NCI-H2227 treated with DMSO at 0.1 percent for 48 hours (cell line): ENCODE results near the gene ROPN1.
"Not testable (repeated sequence)": the region's sequence is repeated elsewhere in the genome, so short reads cannot be mapped to it uniquely, and the experiment has no call there.

ENCODE experiments used
- DNase-seq: peaks from one replicate; lab custom pipeline; 2025; lab: John Stamatoyannopoulos, UW

The ROPN1 gene

DNA sequence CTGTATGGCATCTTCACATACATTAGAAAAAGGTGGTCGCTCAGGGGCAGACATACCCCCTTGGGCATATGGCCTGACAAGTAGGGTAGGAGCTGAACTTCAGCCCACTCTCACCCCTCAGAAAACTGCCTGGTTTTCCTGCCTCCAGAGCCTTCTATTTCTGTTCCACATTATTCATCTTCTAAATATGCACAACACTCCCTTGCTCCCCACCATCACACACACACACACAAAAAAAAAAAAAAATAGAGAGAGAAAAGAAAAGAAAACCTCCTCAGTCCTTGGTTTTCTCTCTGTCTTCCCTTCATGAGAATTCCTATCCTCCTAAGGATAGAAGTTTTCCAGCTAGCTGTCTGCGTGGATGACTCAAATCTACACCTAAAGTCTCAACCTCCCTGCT is 5.6 kb upstream of the ROPN1 start:
- no peak for DNase-seq

DNA sequence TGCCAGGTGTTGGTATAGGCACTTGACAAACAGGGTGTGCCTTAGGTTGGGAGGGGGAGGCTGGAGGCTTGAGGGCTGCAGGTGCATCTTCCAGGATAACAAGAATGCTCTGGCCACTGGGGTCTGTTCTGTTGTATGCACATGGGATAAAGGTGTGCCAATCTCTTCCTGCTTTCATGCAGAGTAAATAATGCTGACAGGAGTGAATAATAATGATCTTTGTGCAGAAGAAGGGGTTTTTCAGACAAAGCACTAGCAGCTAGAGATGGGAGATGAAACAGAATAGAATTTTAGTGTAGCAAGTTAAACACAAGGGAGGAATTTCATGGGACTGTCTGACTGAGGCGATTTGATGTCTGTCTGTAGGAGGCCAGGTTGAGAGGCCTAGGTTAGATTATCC is 1.9 kb upstream of the ROPN1 start:
- no peak for DNase-seq

DNA sequence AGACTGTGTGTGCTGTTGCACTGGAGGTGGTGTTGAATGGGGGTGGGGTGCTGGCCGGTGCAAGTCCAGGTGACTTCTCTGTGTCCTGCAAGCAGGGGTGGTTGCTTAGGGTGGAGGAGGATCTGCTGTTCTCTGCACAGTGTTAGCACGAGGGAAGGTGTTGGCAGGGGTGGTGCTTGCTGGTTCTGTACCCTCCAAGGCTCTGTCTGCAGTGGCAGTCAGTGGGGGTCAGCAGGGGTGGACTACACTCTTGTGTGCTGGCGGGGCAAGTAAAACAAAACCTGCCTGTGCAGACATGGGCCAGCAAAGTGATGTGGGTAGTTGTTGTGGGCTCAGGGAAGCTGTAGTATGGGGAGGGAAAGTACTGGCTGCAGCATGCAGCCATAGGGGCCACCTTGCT is 5.5 kb downstream of the ROPN1 start:
- DNase-seq: no peak

DNA sequence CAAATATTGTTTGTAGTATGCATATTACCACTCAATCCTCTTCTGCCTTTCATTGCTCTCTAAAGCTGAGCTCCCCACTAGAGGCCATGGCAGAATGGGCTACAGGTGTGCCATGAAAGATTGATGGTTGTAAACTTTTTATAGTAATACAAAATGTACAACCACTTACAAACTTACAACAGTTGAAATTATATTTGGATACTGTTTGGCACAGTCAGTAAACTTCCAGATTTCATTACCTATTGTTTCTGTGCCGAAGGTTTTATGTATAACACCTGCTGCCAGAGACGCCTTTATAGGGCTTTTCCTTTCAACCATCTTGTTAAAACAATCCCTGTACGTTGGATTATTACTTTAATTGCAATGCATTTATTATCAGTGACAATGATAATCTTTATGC is 7.0 kb downstream of the ROPN1 start:
- no peak for DNase-seq

DNA sequence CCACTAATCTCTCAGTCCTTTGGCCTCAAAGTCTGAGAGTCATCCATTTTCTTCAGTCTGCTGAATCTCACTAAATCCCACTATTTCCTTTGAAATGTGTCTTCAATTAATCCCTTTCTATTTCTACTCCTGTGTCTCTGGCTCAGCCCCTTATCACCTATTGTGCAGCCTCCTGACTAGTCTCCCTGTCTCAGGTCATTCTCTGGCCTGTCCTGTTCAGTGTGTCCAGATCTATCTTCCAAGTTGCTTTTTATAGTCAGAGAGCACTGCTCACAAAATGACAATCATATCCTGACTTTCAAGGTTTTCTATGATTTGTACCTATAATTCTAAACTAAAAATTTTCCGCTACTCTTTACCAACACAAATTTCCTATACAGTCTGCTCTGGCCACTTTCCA is 7.6 kb downstream of the ROPN1 start:
- no peak for DNase-seq

DNA sequence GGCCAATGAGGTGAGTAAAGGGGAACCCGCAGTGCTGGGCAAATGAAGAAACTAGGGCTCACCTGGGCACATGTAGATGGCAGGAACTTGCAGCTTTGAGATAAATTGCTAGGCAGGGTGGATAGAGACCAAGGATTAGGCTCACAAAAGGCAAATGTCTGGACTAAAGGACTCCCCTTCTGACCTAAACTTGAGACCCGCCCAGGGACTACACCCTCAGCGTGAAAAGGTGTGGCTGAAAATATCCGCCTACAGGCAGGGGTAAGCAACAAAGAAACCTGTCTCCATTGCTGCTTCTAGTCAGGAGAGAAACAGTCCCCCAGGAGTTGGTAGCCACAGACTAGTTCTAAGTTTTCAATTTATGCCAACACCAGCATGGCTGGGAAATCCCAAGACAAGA is 10.6 kb downstream of the ROPN1 start:
- DNase-seq: not testable (repeated sequence)

DNA sequence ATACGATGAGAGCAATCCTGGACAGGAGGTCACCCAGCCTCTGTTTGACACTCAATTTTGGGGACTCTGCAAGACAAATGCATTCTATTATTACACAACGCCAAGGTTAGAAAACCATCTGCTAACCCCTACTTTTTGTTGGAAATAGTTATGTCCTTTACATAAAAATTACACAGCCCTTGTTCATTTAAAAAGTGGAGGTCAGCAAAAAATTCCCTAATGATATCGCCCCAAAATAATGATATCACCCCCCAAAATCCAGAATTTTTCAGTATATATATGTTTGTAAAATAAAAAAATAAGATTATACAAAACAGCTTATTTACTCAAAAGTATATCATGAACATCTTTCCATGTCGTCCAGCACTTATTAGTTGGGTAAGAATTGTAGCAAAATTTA is 11.4 kb downstream of the ROPN1 start:
- no peak for DNase-seq

DNA sequence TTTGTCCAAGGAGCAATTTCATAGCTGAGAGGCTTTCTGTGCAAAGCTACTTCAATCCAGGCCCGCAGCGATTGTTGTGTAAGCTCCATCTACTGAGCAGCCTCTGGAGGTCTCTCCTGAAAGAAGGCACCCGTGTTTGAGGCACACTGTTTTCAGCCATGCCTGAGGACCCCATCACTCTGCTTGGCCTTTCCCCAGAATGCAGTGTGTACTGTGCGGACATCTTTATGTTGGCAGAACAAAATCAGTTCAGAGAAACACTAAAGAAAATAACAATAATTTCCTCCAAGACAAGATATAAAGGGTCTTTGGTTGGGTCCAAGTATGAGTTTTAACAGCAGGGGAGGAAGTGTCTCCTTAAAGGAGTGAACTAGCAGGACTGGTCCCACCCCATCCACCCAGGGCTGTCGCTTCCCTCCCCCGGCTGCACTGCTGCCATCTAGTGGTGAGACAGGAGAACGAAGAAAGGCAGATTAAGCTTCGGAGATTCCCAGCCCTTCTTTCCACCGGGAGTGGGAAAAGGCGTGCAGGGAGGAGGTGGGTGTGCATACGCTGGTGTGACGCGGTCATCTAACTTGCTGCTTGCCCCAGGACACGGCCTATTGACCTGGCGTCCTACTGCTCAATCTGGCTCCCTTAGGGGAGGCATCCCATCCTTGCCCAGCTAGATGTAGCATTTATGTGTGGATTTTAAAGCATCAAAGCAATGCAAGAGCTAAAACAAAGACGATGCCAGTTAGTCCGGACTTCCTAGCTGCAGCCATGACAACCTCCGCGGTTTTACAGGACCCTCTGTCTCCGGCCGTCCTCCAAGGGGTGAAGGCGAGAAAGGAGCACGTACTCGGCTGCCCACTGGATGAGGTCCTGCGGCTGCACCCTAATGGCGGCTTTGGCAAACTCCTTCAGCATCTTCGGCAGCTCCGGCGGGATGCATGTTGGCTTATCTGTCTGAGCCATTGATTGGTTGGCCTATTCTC is 12.1 kb downstream of the ROPN1 start:
- DNase-seq: peak; percentile 55

DNA sequence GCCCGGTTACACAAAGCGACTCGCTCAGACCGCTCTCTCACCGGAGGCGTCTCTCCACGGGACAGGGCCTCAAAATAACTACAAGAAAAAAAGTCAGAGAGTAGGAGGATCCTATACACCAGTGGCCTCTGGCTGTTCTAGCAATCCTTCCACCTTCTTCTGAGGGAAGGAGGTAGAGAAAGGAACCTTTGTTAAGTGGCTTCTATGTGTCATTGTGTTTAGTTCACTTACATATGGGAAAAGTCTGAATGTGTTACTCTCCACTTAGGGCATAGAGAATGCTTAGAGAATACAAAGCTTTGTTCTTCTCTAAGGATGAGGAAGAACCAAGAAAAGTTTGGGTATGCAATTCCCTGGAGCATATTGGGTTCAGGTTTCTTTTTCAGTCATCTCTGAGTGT is 15.0 kb downstream of the ROPN1 start:
- not testable (repeated sequence) for DNase-seq

DNA sequence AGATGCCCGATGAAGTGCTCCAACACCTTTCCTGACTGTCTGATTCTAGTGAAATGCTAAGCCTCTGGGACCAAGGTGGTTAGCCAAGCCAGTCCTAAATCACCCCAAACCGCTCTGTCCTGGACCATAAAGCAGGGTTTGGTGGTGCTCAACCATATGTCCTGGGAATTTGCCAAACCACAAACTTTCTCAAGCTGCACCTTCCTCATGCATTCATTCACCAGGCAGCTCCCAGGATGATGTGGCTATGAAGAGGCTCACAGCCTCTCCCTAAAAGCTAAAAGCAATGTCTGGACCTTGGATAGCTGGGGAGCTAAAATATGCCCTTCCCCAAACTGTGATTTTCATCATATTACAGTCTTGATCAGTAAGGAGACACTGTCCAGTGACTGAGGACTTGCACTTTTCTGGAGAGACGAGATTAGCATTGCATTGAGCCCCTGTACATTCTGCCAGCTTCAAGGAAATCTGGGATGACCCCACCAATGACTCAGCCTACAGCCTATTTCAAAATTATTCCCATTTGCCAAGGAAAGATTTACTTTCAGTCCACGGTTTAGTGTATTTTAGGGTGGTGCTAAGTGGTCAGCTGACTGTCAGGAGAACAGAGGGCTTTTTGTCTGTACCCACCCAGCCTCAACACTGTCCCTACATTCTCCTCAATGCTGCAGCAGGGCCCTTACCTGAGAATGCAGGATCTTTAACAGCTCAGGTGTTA is 15.6 kb downstream of the ROPN1 start:
- DNase-seq: not testable (repeated sequence)

DNA sequence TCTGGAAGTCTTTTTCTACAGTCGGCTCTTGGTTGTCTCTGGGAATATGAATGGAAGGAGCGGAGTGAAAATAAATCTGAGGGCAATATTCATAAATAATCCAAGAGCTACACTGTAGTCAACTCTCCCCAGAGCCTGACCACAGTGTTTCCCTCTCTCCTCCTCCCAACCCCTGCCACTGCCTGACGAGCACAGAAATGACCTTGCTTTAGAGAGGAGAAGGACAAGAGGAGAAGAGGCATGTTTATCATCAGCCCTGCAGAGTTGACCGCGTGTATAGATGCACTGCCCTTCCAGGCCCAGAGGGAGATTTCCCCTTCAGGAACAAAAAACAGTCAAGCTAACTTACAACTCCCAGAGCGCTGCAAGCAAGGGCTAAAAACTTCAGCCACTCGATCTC is 16.9 kb downstream of the ROPN1 start:
- DNase-seq: not testable (repeated sequence)

DNA sequence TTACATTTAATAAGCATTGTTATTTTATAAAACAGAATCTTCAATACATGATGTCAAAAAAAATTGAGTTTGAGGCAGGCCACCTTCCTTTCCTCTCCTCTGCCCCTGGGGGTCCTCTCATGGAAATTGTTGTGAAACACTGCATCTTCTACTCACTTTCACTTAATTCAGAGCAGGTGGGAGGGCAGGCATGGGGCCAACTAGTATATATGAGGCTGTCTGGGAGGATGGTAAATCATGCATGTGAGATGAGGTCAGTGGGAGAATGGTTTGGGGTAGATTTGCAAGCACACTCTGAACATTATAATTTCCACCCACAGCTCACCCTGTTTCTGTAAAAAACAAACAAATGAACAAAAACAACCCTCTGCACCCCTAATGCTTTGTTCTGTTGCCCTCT is 20.5 kb downstream of the ROPN1 start:
- DNase-seq: no peak

DNA sequence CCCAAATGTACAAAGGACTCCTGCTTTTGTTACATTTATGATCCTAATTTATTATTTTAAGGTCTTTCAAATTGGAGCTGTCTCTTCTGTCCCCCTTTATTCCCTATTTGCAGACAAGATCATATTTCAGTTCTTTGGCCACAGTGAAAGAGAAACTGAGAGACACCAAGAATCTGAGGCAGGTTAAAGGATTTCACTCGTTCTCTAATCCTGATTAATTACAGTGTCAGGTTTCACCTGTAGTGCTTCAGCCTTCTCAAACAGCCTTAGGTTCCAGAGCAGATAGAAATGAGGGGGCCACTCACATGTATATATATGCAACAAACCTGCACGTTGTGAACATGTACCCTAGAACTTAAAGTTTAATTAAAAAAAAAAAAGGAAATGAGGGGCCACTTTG is 24.7 kb downstream of the ROPN1 start:
- DNase-seq: not testable (repeated sequence)

DNA sequence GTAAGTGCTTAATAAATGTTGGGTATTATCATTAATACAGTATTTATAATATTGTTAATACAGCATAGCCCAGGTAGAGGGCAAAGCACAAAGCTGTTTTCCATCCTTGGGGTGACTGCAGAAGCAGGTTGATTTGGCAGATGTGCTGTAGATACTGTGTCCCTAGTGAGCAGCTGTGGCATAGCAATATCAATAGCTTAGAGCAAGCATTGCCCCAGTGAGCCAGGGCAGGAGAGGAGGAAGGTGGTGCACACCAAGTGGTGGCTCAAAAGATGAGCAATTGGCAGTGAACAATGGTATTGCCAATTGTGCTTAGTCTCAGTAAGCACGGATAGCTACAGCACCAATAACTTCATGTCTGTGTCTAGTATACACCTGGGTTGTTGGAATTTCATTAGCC is 25.1 kb downstream of the ROPN1 start:
- not testable (repeated sequence) for DNase-seq

DNA sequence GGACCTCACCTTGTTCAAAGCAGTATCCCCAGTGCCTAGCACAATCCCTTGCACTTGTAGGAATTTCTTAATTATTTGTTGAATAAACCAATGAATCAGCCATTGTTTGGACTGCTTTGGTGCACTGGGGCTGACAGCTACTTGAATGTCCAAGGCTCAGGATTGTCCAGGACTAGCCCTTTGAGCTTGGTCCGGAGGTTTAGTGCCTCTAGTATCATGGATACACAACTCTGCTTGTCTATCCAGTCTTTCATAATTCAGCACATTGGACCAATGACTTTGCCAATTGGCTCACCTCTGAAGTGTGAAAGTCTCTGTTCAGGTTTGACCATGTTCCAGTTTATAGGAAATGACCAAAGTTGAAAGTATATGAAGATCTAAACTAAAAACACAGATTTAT is 27.1 kb downstream of the ROPN1 start:
- not testable (repeated sequence) for DNase-seq

DNA sequence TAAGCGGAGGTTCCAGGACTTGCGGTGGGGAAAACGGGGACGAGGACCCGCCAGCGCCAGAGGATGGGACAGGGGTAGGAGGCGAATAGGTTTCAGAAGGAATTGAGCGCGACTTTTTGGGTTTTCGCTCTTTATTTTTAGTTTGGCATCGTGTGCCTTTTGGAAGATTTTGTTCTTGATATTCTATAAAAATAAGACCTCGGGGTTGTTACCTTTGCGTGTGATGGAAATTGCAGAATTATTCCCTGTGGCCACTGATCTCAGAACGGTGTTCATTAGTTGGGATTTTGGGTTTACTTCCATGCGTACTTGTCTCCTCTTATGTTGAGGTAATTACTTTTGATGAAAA is 30.4 kb downstream of the ROPN1 start:
- no peak for DNase-seq

DNA sequence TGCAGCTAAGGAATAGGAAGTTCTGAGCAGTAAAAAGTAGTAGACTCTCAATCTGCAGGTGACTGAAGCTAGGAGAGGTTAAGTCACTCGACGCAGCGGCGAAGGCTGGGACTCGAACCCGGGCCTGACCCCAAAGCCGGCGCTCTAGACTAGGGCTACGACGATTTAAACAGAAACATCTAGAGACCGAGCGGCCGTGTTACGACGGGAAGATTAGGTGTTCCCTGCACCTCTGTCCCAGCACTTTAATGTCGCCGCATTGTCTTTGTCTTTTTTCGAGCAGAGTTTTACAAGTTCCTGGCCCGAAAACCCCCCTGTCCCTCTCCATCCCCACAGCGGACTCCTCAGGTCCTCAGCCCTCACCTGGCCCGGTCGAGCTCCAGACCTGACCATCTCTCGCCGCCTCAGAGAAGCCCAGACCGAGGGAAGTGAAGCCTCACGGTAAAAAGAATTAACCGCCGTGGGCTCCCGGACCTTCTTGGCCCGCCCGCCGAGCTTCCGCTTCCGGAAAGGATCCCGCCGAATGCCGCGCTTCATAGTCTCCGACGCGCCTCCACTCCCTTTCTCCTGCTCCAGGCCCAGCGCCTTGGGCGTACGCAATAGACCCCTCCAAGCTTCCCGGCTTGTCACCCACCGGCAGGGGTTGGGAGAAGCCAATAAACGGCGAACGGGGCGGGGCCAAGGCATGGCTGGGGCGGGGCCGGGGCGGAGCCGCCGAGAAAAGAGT is 31.0 kb downstream of the ROPN1 start, which contains the start of gene CCDC14:
Gene CCDC14, minus strand, starts transcription at position 449 of the 727 bp plus-strand sequence. Its CDS starts 56 bp downstream, at position 393.
- DNase-seq: peak; percentile 90

DNA sequence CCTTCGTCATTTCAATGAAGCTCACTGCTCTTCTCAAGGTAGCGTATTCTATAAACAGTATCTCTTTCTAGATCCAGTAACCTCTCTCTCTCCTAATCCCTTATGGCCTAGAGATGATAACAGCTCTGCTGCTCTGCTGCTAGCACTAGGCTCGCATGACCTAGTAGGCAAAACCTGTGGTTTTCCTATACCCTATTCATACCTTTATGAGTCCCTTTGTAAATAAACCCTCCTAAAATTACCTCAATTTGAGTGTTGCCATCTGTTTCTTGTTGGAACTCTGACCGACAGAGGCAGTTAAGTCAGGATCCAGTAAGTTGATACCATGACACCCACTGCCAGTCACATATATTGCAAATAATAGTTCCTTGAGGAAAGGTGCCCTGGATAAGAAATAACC is 38.2 kb downstream of the ROPN1 start:
- no peak for DNase-seq

DNA sequence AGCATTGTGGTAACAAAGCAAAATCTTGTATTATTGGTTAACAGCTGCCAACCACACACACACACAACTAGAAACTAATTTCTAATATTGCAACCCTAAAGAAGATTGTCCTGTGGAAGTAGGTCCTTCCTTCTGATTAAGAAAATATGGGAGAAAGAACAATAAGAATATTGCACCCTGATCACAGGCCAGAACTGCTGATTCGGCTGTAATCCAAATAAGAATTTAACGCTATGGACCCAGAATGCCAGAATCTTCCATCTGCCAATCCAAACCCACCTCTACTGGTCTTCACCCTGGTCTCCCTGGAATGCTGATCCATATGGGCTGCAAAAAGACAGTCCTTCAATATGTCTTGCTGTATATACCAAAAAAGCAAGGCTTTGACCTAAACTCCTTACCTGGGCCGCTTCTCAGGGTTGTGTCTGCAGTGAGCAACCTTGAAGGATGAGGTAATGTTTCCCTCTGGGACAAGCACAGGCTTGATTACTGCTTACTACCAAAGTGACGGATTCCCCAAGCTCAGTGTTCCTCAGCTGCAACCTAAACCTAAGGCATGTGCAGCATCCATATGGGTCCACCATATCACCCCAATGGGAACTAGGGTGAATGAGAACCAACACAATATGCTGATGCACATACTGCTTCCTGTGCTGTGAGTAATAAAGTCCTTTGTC is 38.9 kb downstream of the ROPN1 start:
- no peak for DNase-seq

DNA sequence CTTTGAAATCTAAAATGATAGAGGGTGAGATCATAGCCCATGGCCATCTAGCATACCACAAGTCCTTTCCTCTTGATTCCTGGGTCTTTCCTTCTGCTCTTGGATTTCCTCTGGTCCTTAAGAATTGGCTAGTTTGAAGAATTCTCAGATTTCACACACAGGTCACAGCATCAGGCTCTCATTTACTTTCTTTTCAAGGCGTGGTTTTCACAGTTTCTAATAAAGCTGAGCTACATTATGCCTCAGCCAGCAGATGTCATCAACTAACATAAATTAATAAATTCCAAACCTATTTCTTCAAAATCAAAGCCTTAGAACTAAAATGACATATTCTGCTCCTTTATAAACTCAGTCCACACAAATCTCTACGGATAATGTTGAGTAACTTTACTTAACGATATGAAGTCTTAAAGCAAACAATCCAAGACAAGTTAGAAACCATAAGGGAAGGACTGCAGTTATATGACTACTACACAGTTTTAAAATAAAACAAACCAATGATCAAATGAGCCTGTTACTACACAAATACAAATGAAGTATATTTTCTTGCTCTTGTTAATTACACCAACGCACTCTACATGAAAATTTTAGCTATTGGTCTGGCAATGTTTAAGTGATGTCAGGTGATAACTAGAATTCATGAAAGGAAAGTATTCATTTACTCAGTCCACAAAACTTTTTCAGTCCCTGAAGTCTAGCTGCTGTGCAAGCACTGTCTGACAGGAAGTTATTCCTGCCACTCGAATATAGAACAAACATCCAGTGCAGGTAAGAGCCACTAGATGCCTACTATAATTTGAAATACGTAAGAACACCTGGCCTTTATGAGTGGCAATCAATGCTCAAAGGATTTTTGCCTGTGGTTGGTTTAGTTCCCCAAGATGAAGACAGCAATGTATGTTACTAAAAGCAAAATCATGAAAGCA is 40.1 kb downstream of the ROPN1 start:
- no peak for DNase-seq

DNA sequence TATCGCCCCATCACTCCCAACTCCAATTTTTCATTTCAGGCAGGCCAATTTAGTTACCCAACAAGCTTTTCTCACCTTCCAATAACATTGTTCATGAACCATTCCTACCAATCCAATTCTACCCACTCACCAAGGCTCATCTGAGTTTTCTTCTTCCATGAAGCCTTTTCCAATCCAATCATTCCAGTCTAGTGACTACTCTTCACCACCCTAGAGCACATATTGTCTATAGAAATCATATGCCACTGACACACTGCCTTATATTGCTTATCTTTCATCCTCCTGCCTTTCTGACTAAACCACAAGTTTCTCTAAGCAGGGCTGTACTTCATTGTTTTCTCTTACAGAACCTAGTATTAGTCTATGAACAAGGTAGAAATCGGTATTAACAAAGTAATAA is 42.3 kb downstream of the ROPN1 start:
- DNase-seq: no peak
